ENCODE measurements around the gene HOTAIR.

DNA sequence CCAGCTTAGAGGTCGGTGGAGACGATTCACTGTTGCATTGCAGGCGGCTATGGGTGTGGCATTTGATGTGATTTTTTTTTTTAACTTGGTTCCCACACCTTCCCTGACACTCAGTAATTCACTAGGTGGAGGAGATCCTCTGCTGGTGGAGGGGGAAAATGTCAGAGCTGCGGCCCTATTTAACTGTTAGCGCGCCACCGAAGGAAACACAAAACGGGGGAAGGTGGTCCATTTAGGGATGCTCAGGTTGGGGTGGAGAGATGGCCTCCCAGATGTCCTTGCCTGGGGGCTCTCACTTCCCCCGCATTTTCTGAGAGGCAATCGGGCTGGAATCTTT, 24.3 kb downstream of the HOTAIR start:
- TF ChIP-seq, protein P1, sequence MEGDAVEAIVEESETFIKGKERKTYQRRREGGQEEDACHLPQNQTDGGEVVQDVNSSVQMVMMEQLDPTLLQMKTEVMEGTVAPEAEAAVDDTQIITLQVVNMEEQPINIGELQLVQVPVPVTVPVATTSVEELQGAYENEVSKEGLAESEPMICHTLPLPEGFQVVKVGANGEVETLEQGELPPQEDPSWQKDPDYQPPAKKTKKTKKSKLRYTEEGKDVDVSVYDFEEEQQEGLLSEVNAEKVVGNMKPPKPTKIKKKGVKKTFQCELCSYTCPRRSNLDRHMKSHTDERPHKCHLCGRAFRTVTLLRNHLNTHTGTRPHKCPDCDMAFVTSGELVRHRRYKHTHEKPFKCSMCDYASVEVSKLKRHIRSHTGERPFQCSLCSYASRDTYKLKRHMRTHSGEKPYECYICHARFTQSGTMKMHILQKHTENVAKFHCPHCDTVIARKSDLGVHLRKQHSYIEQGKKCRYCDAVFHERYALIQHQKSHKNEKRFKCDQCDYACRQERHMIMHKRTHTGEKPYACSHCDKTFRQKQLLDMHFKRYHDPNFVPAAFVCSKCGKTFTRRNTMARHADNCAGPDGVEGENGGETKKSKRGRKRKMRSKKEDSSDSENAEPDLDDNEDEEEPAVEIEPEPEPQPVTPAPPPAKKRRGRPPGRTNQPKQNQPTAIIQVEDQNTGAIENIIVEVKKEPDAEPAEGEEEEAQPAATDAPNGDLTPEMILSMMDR (IDR thresholded peaks at IDR 0.05): no peak; the same call in 2 of the 3 replicates
- no peak for TF ChIP-seq JUN (IDR thresholded peaks at IDR 0.05)
- no peak for TF ChIP-seq POLR2AphosphoS2 (conservative IDR thresholded peaks at IDR 0.05; ENCODE audit: low read length)
- no peak for TF ChIP-seq GATA3 (IDR thresholded peaks at IDR 0.05; ENCODE audit: borderline replicate concordance)

All from A549 (cell line).